Endothelial cell of umbilical vein (primary cell): ENCODE data around the gene FOLR1. TPM values are rescaled to one million over a fixed set of nuclear protein-coding genes. Genes with fewer than 3 reads are reported as not detected.

Source experiments
- BruUV-seq: library from RNA; stranded (reverse); fragments of 400-500 nt; replicated peaks from 2 replicates; lab custom pipeline; 2021; lab: Mats Ljungman, UMichigan
- CTCF ChIA-PET: fragments of 300-600, 350-600 bp; sonication (Branson Sonifier 250); formaldehyde crosslinking; loops from one replicate; lab custom pipeline; 2021; ENCODE audit warnings: antibody characterized with exemption, inconsistent platforms; lab: Charles Lee
- POLR2A ChIA-PET: fragments of 300-600, 350-600 bp; sonication (Branson Sonifier 250); formaldehyde crosslinking; loops from one replicate; lab custom pipeline; 2021; ENCODE audit warnings: antibody characterized with exemption, inconsistent platforms; lab: Charles Lee
- DNase-seq: peaks from one replicate; pipeline ENCODE4 v3.0.0-alpha.2; 2011; ENCODE audit warnings: low read depth, low spot score
- FAIRE-seq: peaks from 2 replicates; lab custom pipeline; 2011; peaks lifted over from hg19 to GRCh38; lab: Jason Lieb, UNC
- H2AFZ ChIP-seq: 2 replicates; pipeline ENCODE4 v1.6.0; 2012; ENCODE audit warnings: low read depth, low read length, control low read depth, inconsistent platforms
- H3K27ac ChIP-seq: 2 replicates; pipeline ENCODE4 v1.5.1; 2011; ENCODE audit warnings: low read depth, mild to moderate bottlenecking, control low read depth, low read length, moderate library complexity; ENCODE audit not compliant: insufficient read depth
- H3K27me3 ChIP-seq, 2 experiments: 2 replicates each; pipeline versions ENCODE4 v1.6.0 to v1.6.1; 2011; ENCODE audit warnings: low read length in 2 of 2, mixed read lengths in 1 of 2; ENCODE audit not compliant: control insufficient read depth in 2 of 2, insufficient read depth in 2 of 2
- H3K36me3 ChIP-seq, 2 experiments: 2 replicates in 1 of 2; 3 replicates in 1 of 2; pipeline ENCODE4 v1.5.1; 2011; ENCODE audit warnings: low read length in 2 of 2, mild to moderate bottlenecking in 1 of 2, moderate library complexity in 1 of 2; ENCODE audit not compliant: control insufficient read depth in 2 of 2, insufficient read depth in 2 of 2; ENCODE audit errors: extremely low read depth in 1 of 2
- H3K4me1 ChIP-seq: 3 replicates; pipeline ENCODE4 v1.5.1; 2011; ENCODE audit warnings: mild to moderate bottlenecking, low read length; ENCODE audit not compliant: control insufficient read depth, insufficient read depth; ENCODE audit errors: extremely low read depth
- H3K4me2 ChIP-seq: 2 replicates; pipeline ENCODE4 v1.6.1; 2011; ENCODE audit warnings: low read length, control low read depth, mixed read lengths; ENCODE audit not compliant: insufficient read depth
- H3K4me3 ChIP-seq, 3 experiments: fragments of 200-600 bp in 1 of 3; sonication (generic), shearing (Covaris generic) in 1 of 3; replicated peaks in 1 of 3; 2 replicates each; pipeline ENCODE4 v1.5.1; 2011 to 2016; ENCODE audit warnings: control low read depth in 3 of 3, low read length in 3 of 3, mild to moderate bottlenecking in 2 of 3, inconsistent platforms in 1 of 3, low read depth in 1 of 3, moderate library complexity in 1 of 3; ENCODE audit not compliant: insufficient read depth in 1 of 3
- H3K79me2 ChIP-seq: 2 replicates; pipeline ENCODE4 v1.6.0; 2012; ENCODE audit warnings: low read length, inconsistent platforms; ENCODE audit not compliant: control insufficient read depth, insufficient read depth
- H3K9ac ChIP-seq: replicated peaks from 2 replicates; pipeline ENCODE3; 2011; ENCODE audit warnings: low read length, control low read depth; ENCODE audit not compliant: insufficient read depth; ENCODE audit errors: extremely low read depth
- H3K9me1 ChIP-seq: replicated peaks from 3 replicates; pipeline ENCODE4 v1.6.0; 2011; ENCODE audit warnings: mild to moderate bottlenecking, low read length; ENCODE audit not compliant: control insufficient read depth, insufficient read depth; ENCODE audit errors: extremely low read depth
- H3K9me3 ChIP-seq: replicated peaks from 2 replicates; pipeline ENCODE4 v1.5.1; 2012; ENCODE audit warnings: low read length, inconsistent platforms; ENCODE audit not compliant: control insufficient read depth, insufficient read depth
- H4K20me1 ChIP-seq: replicated peaks from 2 replicates; pipeline ENCODE3; 2011; ENCODE audit warnings: mild to moderate bottlenecking, low read length; ENCODE audit not compliant: control insufficient read depth, insufficient read depth; ENCODE audit errors: extremely low read depth
- EZH2 ChIP-seq: IDR thresholded peaks from 2 replicates; pipeline ENCODE4 v1.6.1; 2012; ENCODE audit warnings: borderline replicate concordance, low read depth, mild to moderate bottlenecking, moderate library complexity, low read length, inconsistent platforms; ENCODE audit not compliant: severe bottlenecking
- FOS ChIP-seq: IDR thresholded peaks from 2 replicates; pipeline ENCODE4 v1.6.1; 2011; ENCODE audit warnings: mild to moderate bottlenecking, low read length, moderate library complexity, borderline replicate concordance; ENCODE audit not compliant: insufficient read depth
- POLR2A ChIP-seq: IDR thresholded peaks from 2 replicates; pipeline ENCODE4 v1.6.1; 2012; ENCODE audit warnings: low read depth, mild to moderate bottlenecking, control low read depth, low read length
- POLR2AphosphoS5 ChIP-seq: IDR thresholded peaks from 2 replicates; pipeline ENCODE4 v1.6.1; 2012; ENCODE audit warnings: low read depth, mild to moderate bottlenecking, control low read depth, low read length, moderate library complexity; ENCODE audit not compliant: insufficient read depth
- dilution Hi-C: fragments of 300-500 bp; cut with MboI; formaldehyde crosslinking; loops from one replicate; pipeline ENCODE4 v1.15.0; 2019; ENCODE audit warnings: low sequenced_read_pairs; ENCODE audit not compliant: extremely low pct_ligation_motif_present
- intact Hi-C: fragments of 100-400 bp; cut with micrococcal nuclease; formaldehyde crosslinking; loops from one replicate; pipeline ENCODE4 v1.10.0; 2022
- polyA plus RNA-seq, 4 experiments: library from polyadenylated mRNA; depleted of rRNA in 3 of 4; stranded (reverse) in 3 of 4; unstranded in 1 of 4; fragments of >200 nt; gene quantifications; 2 replicates each; pipeline versions ENCODE4 v1.2.1 to v1.2.3, GENCODE V29; 2011 to 2012; ENCODE audit warnings: missing spikeins in 1 of 4
- total RNA-seq: library from RNA; stranded (reverse); gene quantifications from 2 replicates; pipeline ENCODE4 v1.2.3, GENCODE V29; 2021
- TF ChIP-seq, protein P1 (sequence below): IDR thresholded peaks from 2 replicates; pipeline ENCODE4 v1.6.1; 2011; ENCODE audit not compliant: insufficient read depth, insufficient read length

The FOLR1 gene
- total and polyA plus RNA-seq, 2 donors (not counting 3 experiments of a cell fraction or from before 2014, with no cell fraction given): not detected

- H3K27ac ChIP-seq: no peak overlapping the region
- no peak overlapping the region for H3K9ac ChIP-seq
- dilution Hi-C loops: no loop called here
- peaks cover 42 to 56% of the 10 kb centered on the region in 2 experiments for H3K27me3 ChIP-seq
- peak overlapping the region; percentile 44 for H3K4me2 ChIP-seq
- peak overlapping the region; percentile 23 for H2AFZ ChIP-seq
- peak overlapping the region in 1 of 3 experiments; percentile 30 for H3K4me3 ChIP-seq
- no peaks in the 10 kb centered on the region for H4K20me1 ChIP-seq
- peaks cover 12% of the 10 kb centered on the region for H3K4me1 ChIP-seq
- intact Hi-C loops: loop anchor here (2.0 kb wide), 1 partner anchor 191 kb away; no protein-coding TSS in a partner anchor
- ChIA-PET POLR2A (no interaction called here), CTCF (interaction anchor here (1.3 kb wide), 2 partner anchors 174 to 191 kb away, joined by 3 to 9 read pairs; no protein-coding TSS in a partner anchor)
- DNase-seq: no peak
- TF ChIP-seq POLR2AphosphoS5: peak; percentile 70
- no peak for TF ChIP-seq FOS
- peak; percentile 97 for TF ChIP-seq EZH2
- TF ChIP-seq, protein P1, sequence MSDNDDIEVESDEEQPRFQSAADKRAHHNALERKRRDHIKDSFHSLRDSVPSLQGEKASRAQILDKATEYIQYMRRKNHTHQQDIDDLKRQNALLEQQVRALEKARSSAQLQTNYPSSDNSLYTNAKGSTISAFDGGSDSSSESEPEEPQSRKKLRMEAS: no peak
- TF ChIP-seq POLR2A: peak; percentile 58
- no peaks in the 10 kb centered on the region for H3K9me1 ChIP-seq
- no peaks in the 10 kb centered on the region for H3K79me2 ChIP-seq
- BruUV-seq: no TSS peak
- no peak for FAIRE-seq
- H3K36me3 ChIP-seq: peaks cover 6 to 19% of the 10 kb centered on the region in 2 experiments
- H3K9me3 ChIP-seq: no peaks in the 10 kb centered on the region
Measured at GRCh38 chr11:72239849-72240460, 48.0 kb downstream of the FOLR1 start.
